ENCODE measurements around the gene RTN4R. TPM values are rescaled to one million over a fixed set of nuclear protein-coding genes. Genes with fewer than 3 reads are reported as not detected.

Gene RTN4R
- total RNA-seq, 4 donors from 2014 or later, result 0.29 to 0.75 TPM; not detected in 2

- in situ Hi-C loops (cut with MboI; ENCODE audit: low sequenced_read_pairs in 4 of 4), result no loop called here
- Histone ChIP-seq H3K4me3 (peak overlapping the region; percentile 44 to 62 (median 54)), H3K27me3 (no peaks in the 10 kb centered on the region), H3K9me3 (no peaks in the 10 kb centered on the region), H3K36me3 (no peaks in the 10 kb centered on the region), H3K27ac (peak overlapping the region; percentile 47 to 79 (median 75)), H3K4me1 (peaks cover 0 to 11% of the 10 kb centered on the region in 2 donors)
- DNase-seq (no peak), ATAC-seq (no peak)
- no peak for TF ChIP-seq CTCF (IDR thresholded peaks at IDR 0.05 in 4 of 5, conservative IDR thresholded peaks at IDR 0.05 in 1 of 5)
- no peak for TF ChIP-seq POLR2A (IDR thresholded peaks at IDR 0.05)
- intact Hi-C loops (cut with DNase I; ENCODE audit: low total_unique reads), result no loop called here
Measured at GRCh38 chr22:20206709-20207215, 61.4 kb downstream of the RTN4R start.

- H3K9me3 ChIP-seq, result no peaks in the 10 kb centered on the region
- ATAC-seq (peak; percentile 53 to 71), DNase-seq (peak; percentile 11 to 18)
- H3K27ac ChIP-seq, result peak overlapping the region; percentile 47 to 79 (median 75)
- in situ Hi-C loops (cut with MboI; ENCODE audit: low sequenced_read_pairs in 4 of 4), result no loop called here
- peak overlapping the region; percentile 44 to 62 (median 54) for H3K4me3 ChIP-seq
- no peaks in the 10 kb centered on the region for H3K36me3 ChIP-seq
- intact Hi-C loops (cut with DNase I; ENCODE audit: low total_unique reads), result no loop called here
- H3K27me3 ChIP-seq, result no peaks in the 10 kb centered on the region
- H3K4me1 ChIP-seq, result peaks cover 0 to 11% of the 10 kb centered on the region in 2 donors
- TF ChIP-seq CTCF (IDR thresholded peaks at IDR 0.05 in 4 of 5, conservative IDR thresholded peaks at IDR 0.05 in 1 of 5), result no peak
- TF ChIP-seq POLR2A (IDR thresholded peaks at IDR 0.05), result no peak
Measured at GRCh38 chr22:20205964-20206708, 62.0 kb downstream of the RTN4R start.

GRCh38 chr22:20205464-20205963 is 62.6 kb downstream of the RTN4R start:
- Histone ChIP-seq H3K9me3 (no peaks in the 10 kb centered on the region), H3K4me3 (no peak overlapping the region), H3K27ac (peak overlapping the region; percentile 6 to 79 (median 75)), H3K27me3 (no peaks in the 10 kb centered on the region), H3K4me1 (peaks cover 0 to 11% of the 10 kb centered on the region in 2 donors), H3K36me3 (no peaks in the 10 kb centered on the region)
- DNase-seq (no peak), ATAC-seq (no peak)
- in situ Hi-C loops (cut with MboI; ENCODE audit: low sequenced_read_pairs in 4 of 4), result no loop called here
- TF ChIP-seq CTCF (IDR thresholded peaks at IDR 0.05 in 4 of 5, conservative IDR thresholded peaks at IDR 0.05 in 1 of 5), result no peak
- no peak for TF ChIP-seq POLR2A (IDR thresholded peaks at IDR 0.05)
- intact Hi-C loops (cut with DNase I; ENCODE audit: low total_unique reads), result no loop called here

- Histone ChIP-seq H3K4me1 (peaks cover 0 to 11% of the 10 kb centered on the region in 2 donors), H3K36me3 (no peaks in the 10 kb centered on the region), H3K9me3 (no peaks in the 10 kb centered on the region), H3K4me3 (no peak overlapping the region), H3K27me3 (no peaks in the 10 kb centered on the region), H3K27ac (peak overlapping the region in 3 of 4 donors; percentile 73 to 79 (median 77))
- in situ Hi-C loops (cut with MboI; ENCODE audit: low sequenced_read_pairs in 4 of 4) (no loop called here), intact Hi-C loops (cut with DNase I; ENCODE audit: low total_unique reads) (no loop called here)
- ATAC-seq, result no peak
- DNase-seq, result no peak
- TF ChIP-seq POLR2A (IDR thresholded peaks at IDR 0.05) (no peak), CTCF (IDR thresholded peaks at IDR 0.05 in 4 of 5, conservative IDR thresholded peaks at IDR 0.05 in 1 of 5) (no peak)
Measured at GRCh38 chr22:20204806-20205205, 63.3 kb downstream of the RTN4R start.
